ENCODE measurements around the gene PARP15.
"Not testable (repeated sequence)": the region's sequence is repeated elsewhere in the genome, so short reads cannot be mapped to it uniquely, and the experiment has no call there.

Gene PARP15

GRCh38 chr3:122564155-122564912 lies 13.1 kb upstream of the PARP15 start, which contains the start of the genes DTX3L and PARP9:
Gene DTX3L, plus strand, starts transcription at chr3:122564338. Its CDS starts 89 bp downstream, at chr3:122564427.
Gene PARP9, minus strand, starts transcription at chr3:122564300. Its CDS starts 4,680 bp downstream, at chr3:122559620.
- DNase-seq, result peak; percentile 82
- in situ Hi-C loops (cut with HindIII; ENCODE audit: low pct_ligation_motif_present, low pct_unique_long_range_greater_than_20kb, low sequenced_read_pairs), result no loop called here

GRCh38 chr3:122568131-122568530 lies 9.3 kb upstream of the PARP15 start:
- DNase-seq; in situ Hi-C loops (cut with HindIII; ENCODE audit: low pct_ligation_motif_present, low pct_unique_long_range_greater_than_20kb, low sequenced_read_pairs): not testable (repeated sequence)

GRCh38 chr3:122568755-122569154 lies 8.7 kb upstream of the PARP15 start:
- no peak for DNase-seq
- in situ Hi-C loops (cut with HindIII; ENCODE audit: low pct_ligation_motif_present, low pct_unique_long_range_greater_than_20kb, low sequenced_read_pairs), result no loop called here

GRCh38 chr3:122572940-122573412 lies 4.5 kb upstream of the PARP15 start:
- DNase-seq, result no peak
- in situ Hi-C loops (cut with HindIII; ENCODE audit: low pct_ligation_motif_present, low pct_unique_long_range_greater_than_20kb, low sequenced_read_pairs), result no loop called here

- in situ Hi-C loops (cut with HindIII; ENCODE audit: low pct_ligation_motif_present, low pct_unique_long_range_greater_than_20kb, low sequenced_read_pairs), result no loop called here
- DNase-seq, result no peak
Measured at GRCh38 chr3:122576174-122576940, 1.1 kb upstream of the PARP15 start.

- in situ Hi-C loops (cut with HindIII; ENCODE audit: low pct_ligation_motif_present, low pct_unique_long_range_greater_than_20kb, low sequenced_read_pairs), result no loop called here
- no peak for DNase-seq
Measured at GRCh38 chr3:122578069-122578740, 755 bp downstream of the PARP15 start.

- in situ Hi-C loops (cut with HindIII; ENCODE audit: low pct_ligation_motif_present, low pct_unique_long_range_greater_than_20kb, low sequenced_read_pairs), result no loop called here
Measured at GRCh38 chr3:122580470-122580869, 3.0 kb downstream of the PARP15 start.

GRCh38 chr3:122581622-122582021 lies 4.2 kb downstream of the PARP15 start:
- in situ Hi-C loops (cut with HindIII; ENCODE audit: low pct_ligation_motif_present, low pct_unique_long_range_greater_than_20kb, low sequenced_read_pairs), result no loop called here
- DNase-seq, result no peak

More at GRCh38 chr3:122580470-122580869, 3.0 kb downstream of the PARP15 start:
- DNase-seq, result no peak

GRCh38 chr3:122582390-122582789 lies 4.9 kb downstream of the PARP15 start:
- no peak for DNase-seq
- in situ Hi-C loops (cut with HindIII; ENCODE audit: low pct_ligation_motif_present, low pct_unique_long_range_greater_than_20kb, low sequenced_read_pairs), result no loop called here

- DNase-seq, result no peak
- in situ Hi-C loops (cut with HindIII; ENCODE audit: low pct_ligation_motif_present, low pct_unique_long_range_greater_than_20kb, low sequenced_read_pairs), result no loop called here
Measured at GRCh38 chr3:122586098-122586497, 8.6 kb downstream of the PARP15 start.

- in situ Hi-C loops (cut with HindIII; ENCODE audit: low pct_ligation_motif_present, low pct_unique_long_range_greater_than_20kb, low sequenced_read_pairs), result no loop called here
- DNase-seq, result no peak
Measured at GRCh38 chr3:122586773-122587485, 9.5 kb downstream of the PARP15 start.

GRCh38 chr3:122587572-122587971 lies 10.1 kb downstream of the PARP15 start:
- in situ Hi-C loops (cut with HindIII; ENCODE audit: low pct_ligation_motif_present, low pct_unique_long_range_greater_than_20kb, low sequenced_read_pairs), result no loop called here

GRCh38 chr3:122589297-122589696 lies 11.8 kb downstream of the PARP15 start:
- no peak for DNase-seq
- in situ Hi-C loops (cut with HindIII; ENCODE audit: low pct_ligation_motif_present, low pct_unique_long_range_greater_than_20kb, low sequenced_read_pairs), result no loop called here

More at GRCh38 chr3:122587572-122587971, 10.1 kb downstream of the PARP15 start:
- DNase-seq, result no peak

GRCh38 chr3:122590610-122591009 lies 13.2 kb downstream of the PARP15 start:
- in situ Hi-C loops (cut with HindIII; ENCODE audit: low pct_ligation_motif_present, low pct_unique_long_range_greater_than_20kb, low sequenced_read_pairs), result no loop called here
- DNase-seq, result no peak

GRCh38 chr3:122594025-122594424 lies 16.6 kb downstream of the PARP15 start:
- DNase-seq, result no peak
- in situ Hi-C loops (cut with HindIII; ENCODE audit: low pct_ligation_motif_present, low pct_unique_long_range_greater_than_20kb, low sequenced_read_pairs), result no loop called here

- DNase-seq, result no peak
- in situ Hi-C loops (cut with HindIII; ENCODE audit: low pct_ligation_motif_present, low pct_unique_long_range_greater_than_20kb, low sequenced_read_pairs), result no loop called here
Measured at GRCh38 chr3:122598151-122598550, 20.7 kb downstream of the PARP15 start.

- in situ Hi-C loops (cut with HindIII; ENCODE audit: low pct_ligation_motif_present, low pct_unique_long_range_greater_than_20kb, low sequenced_read_pairs), result no loop called here
Measured at GRCh38 chr3:122598556-122598955, 21.1 kb downstream of the PARP15 start.

GRCh38 chr3:122602011-122602710 lies 24.7 kb downstream of the PARP15 start:
- no peak for DNase-seq
- in situ Hi-C loops (cut with HindIII; ENCODE audit: low pct_ligation_motif_present, low pct_unique_long_range_greater_than_20kb, low sequenced_read_pairs), result no loop called here

More at GRCh38 chr3:122598556-122598955, 21.1 kb downstream of the PARP15 start:
- no peak for DNase-seq
